Measurements from ENCODE around the gene LGALS1.

GRCh38 chr22:37659066-37659896 lies 16.2 kb upstream of the LGALS1 start:
- TF ChIP-seq, protein P1, sequence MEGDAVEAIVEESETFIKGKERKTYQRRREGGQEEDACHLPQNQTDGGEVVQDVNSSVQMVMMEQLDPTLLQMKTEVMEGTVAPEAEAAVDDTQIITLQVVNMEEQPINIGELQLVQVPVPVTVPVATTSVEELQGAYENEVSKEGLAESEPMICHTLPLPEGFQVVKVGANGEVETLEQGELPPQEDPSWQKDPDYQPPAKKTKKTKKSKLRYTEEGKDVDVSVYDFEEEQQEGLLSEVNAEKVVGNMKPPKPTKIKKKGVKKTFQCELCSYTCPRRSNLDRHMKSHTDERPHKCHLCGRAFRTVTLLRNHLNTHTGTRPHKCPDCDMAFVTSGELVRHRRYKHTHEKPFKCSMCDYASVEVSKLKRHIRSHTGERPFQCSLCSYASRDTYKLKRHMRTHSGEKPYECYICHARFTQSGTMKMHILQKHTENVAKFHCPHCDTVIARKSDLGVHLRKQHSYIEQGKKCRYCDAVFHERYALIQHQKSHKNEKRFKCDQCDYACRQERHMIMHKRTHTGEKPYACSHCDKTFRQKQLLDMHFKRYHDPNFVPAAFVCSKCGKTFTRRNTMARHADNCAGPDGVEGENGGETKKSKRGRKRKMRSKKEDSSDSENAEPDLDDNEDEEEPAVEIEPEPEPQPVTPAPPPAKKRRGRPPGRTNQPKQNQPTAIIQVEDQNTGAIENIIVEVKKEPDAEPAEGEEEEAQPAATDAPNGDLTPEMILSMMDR (conservative IDR thresholded peaks at IDR 0.05; ENCODE audit: low read depth, low read length): no peak
- no peak for TF ChIP-seq EZH2phosphoT487 (IDR thresholded peaks at IDR 0.05; ENCODE audit: borderline replicate concordance, low read length)
